NCI-H748 (cell line): ENCODE measurements around the gene VCL.

ENCODE experiments used
- DNase-seq: peaks from one replicate; lab custom pipeline; 2025; ENCODE audit not compliant: unreplicated experiment; lab: John Stamatoyannopoulos, UW

VCL gene

GRCh38 chr10:74071157-74071556 is 73.2 kb downstream of the VCL start:
- DNase-seq = no peak

- DNase-seq = no peak
These were observed 74.6 kb downstream of the VCL start for GRCh38 chr10:74072503-74072902.

GRCh38 chr10:74075906-74076305 is 78.0 kb downstream of the VCL start:
- DNase-seq = no peak

GRCh38 chr10:74076961-74077360 is 79.0 kb downstream of the VCL start:
- DNase-seq = no peak

GRCh38 chr10:74077416-74077815 is 79.5 kb downstream of the VCL start:
- DNase-seq = no peak

- no peak for DNase-seq
These were observed 80.1 kb downstream of the VCL start for GRCh38 chr10:74078037-74078436.

- DNase-seq = no peak
These were observed 81.4 kb downstream of the VCL start for GRCh38 chr10:74079028-74079935.

GRCh38 chr10:74079936-74080590 is 82.1 kb downstream of the VCL start:
- DNase-seq = no peak

- peak; percentile 41 for DNase-seq
These were observed 83.4 kb downstream of the VCL start for GRCh38 chr10:74081192-74081803.

GRCh38 chr10:74081941-74082718 is 84.2 kb downstream of the VCL start:
- no peak for DNase-seq

- DNase-seq = no peak
These were observed 85.4 kb downstream of the VCL start for GRCh38 chr10:74083304-74083703.

- no peak for DNase-seq
These were observed 87.0 kb downstream of the VCL start for GRCh38 chr10:74084955-74085354.

- DNase-seq = no peak
These were observed 88.4 kb downstream of the VCL start for GRCh38 chr10:74086317-74086716.

GRCh38 chr10:74088722-74089121 is 90.8 kb downstream of the VCL start:
- no peak for DNase-seq

GRCh38 chr10:74092372-74092771 is 94.5 kb downstream of the VCL start:
- DNase-seq = no peak

GRCh38 chr10:74093530-74094164 is 95.7 kb downstream of the VCL start:
- DNase-seq = no peak

- DNase-seq = no peak
These were observed 96.3 kb downstream of the VCL start for GRCh38 chr10:74094231-74094630.

- DNase-seq = no peak
These were observed 98.9 kb downstream of the VCL start for GRCh38 chr10:74096777-74097176.

- no peak for DNase-seq
These were observed 99.9 kb downstream of the VCL start for GRCh38 chr10:74097776-74098175.

GRCh38 chr10:74099420-74099819 is 101.5 kb downstream of the VCL start:
- no peak for DNase-seq

GRCh38 chr10:74099836-74100235 is 101.9 kb downstream of the VCL start:
- no peak for DNase-seq
